ENCODE results near the gene ADGRG7. TPM values are rescaled to one million over a fixed set of nuclear protein-coding genes. Genes with fewer than 3 reads are reported as not detected.

ADGRG7 gene
- total and polyA plus RNA-seq, 9 donors = not detected

DNA sequence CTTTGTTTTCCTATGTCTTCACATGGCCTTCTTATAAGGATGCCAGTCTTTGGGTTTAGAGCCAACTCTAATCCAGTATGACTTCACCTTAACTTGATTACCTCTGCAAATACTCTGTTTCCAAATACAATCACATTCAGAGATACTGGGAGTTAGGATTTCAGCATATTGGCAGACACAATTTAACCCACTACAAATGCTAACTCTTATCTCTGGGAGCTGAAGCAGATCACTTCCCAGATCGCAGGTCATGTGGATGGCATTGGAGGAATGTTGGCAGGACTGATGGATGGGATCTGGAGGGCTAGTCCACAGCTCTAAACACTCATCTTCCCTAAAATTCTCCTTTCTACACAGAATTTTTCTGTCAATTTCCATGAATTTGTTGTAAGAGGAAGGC is 46.2 kb upstream of the ADGRG7 start:
- intact Hi-C loops (cut with DNase I) = no loop called here
- Histone ChIP-seq H3K4me1 (ENCODE audit: insufficient read depth) (no peaks in the 10 kb centered on the region), H3K27ac (no peak overlapping the region), H3K4me3 (no peak overlapping the region), H3K27me3 (no peaks in the 10 kb centered on the region), H3K9me3 (no peaks in the 10 kb centered on the region), H3K36me3 (no peaks in the 10 kb centered on the region)
- WGBS, 3 donors = 55 to 86% (median 56%) methylated on average over 1 of the region's 1 CpG
- TF ChIP-seq POLR2A (IDR thresholded peaks at IDR 0.05) (no peak), EP300 (IDR thresholded peaks at IDR 0.05) (no peak)
- TF ChIP-seq, protein P1, sequence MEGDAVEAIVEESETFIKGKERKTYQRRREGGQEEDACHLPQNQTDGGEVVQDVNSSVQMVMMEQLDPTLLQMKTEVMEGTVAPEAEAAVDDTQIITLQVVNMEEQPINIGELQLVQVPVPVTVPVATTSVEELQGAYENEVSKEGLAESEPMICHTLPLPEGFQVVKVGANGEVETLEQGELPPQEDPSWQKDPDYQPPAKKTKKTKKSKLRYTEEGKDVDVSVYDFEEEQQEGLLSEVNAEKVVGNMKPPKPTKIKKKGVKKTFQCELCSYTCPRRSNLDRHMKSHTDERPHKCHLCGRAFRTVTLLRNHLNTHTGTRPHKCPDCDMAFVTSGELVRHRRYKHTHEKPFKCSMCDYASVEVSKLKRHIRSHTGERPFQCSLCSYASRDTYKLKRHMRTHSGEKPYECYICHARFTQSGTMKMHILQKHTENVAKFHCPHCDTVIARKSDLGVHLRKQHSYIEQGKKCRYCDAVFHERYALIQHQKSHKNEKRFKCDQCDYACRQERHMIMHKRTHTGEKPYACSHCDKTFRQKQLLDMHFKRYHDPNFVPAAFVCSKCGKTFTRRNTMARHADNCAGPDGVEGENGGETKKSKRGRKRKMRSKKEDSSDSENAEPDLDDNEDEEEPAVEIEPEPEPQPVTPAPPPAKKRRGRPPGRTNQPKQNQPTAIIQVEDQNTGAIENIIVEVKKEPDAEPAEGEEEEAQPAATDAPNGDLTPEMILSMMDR (IDR thresholded peaks at IDR 0.05) = no peak
- no peak for DNase-seq

DNA sequence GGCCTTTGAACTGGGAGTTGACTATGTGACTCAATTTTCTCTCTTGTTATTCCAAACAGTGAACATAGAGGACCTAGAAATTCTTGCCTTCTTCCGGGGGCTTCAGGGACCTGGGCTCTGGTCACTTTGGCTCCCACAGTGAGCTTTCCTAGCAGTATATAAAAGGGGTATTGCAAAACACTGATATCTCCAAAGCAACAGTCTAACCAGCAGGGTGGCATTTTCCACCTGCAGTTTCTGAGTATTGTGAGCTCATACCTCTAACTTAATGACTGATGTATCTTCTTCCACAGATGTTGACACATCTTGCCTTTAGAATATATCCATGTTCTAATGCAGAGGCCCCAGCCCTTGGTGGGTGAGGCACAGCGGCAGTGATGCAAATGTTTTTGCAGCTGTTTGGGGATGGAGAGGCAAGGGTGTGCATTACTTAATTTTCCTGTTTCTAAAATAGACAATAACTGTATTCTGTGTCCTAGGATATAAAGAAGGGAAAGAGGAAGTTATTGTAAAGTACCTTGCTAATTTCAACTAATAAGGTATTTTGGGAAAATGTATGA is 45.7 kb upstream of the ADGRG7 start:
- TF ChIP-seq, protein P1 (IDR thresholded peaks at IDR 0.05) = no peak
- TF ChIP-seq POLR2A (IDR thresholded peaks at IDR 0.05) = no peak
- TF ChIP-seq EP300 (IDR thresholded peaks at IDR 0.05) = no peak
- Histone ChIP-seq H3K4me3 (no peak overlapping the region), H3K27me3 (no peaks in the 10 kb centered on the region), H3K27ac (no peak overlapping the region), H3K36me3 (no peaks in the 10 kb centered on the region), H3K4me1 (ENCODE audit: insufficient read depth) (no peaks in the 10 kb centered on the region), H3K9me3 (no peaks in the 10 kb centered on the region)
- intact Hi-C loops (cut with DNase I) = no loop called here
- 88 to 100% (median 91%) methylated on average over 2 of the region's 2 CpGs for WGBS, 3 donors
- DNase-seq = no peak

DNA sequence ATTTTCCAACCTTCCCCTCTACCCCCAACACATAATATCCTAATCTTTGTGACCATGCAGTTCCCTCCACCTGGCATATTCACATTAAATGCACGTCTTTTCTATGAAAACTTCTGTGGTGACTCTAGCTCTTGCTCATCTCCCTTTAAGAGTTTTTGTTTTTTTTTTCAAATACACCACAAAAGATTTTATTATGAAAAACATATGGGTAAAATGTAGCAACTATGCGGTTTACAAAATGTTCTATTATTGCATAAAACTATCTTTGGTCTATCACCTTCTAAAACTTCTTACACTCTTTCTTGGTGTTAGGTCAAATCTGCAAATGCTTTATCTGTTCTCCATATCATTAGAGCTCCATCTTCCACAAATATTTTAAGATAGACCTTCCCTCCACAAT is 38.6 kb upstream of the ADGRG7 start:
- Histone ChIP-seq H3K27ac (no peak overlapping the region), H3K27me3 (no peaks in the 10 kb centered on the region), H3K4me1 (ENCODE audit: insufficient read depth) (no peaks in the 10 kb centered on the region), H3K36me3 (no peaks in the 10 kb centered on the region), H3K9me3 (no peaks in the 10 kb centered on the region), H3K4me3 (no peak overlapping the region)
- WGBS, 3 donors = 47 to 72% (median 59%) methylated on average over 2 of the region's 2 CpGs
- TF ChIP-seq EP300 (IDR thresholded peaks at IDR 0.05) (no peak), POLR2A (IDR thresholded peaks at IDR 0.05) (no peak)
- TF ChIP-seq, protein P1 (IDR thresholded peaks at IDR 0.05) = no peak
- intact Hi-C loops (cut with DNase I) = no loop called here
- no peak for DNase-seq

DNA sequence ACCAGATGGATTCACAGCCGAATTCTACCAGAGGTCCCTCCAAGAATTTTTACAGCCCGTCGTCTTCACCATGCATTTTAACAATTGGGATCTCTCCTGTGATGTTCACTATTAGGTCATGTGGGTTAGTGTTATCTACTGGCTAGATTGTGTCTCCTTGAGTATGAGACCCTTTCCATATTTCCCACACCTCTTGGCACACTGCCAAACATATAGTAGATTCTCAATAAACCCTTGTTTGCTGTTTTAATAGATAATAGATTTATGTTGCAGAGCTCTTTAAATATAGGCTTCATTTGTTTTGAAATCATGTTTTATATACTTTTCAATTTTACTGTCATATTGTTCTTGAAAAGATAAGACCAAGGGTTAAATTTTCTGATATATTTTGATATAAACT is 34.9 kb upstream of the ADGRG7 start:
- intact Hi-C loops (cut with DNase I) = no loop called here
- TF ChIP-seq, protein P1 (IDR thresholded peaks at IDR 0.05) = no peak
- TF ChIP-seq POLR2A (IDR thresholded peaks at IDR 0.05) = no peak
- TF ChIP-seq EP300 (IDR thresholded peaks at IDR 0.05) = no peak
- H3K27me3 ChIP-seq = no peaks in the 10 kb centered on the region
- H3K36me3 ChIP-seq = no peaks in the 10 kb centered on the region
- no peaks in the 10 kb centered on the region for H3K4me1 ChIP-seq (ENCODE audit: insufficient read depth)
- H3K4me3 ChIP-seq = no peak overlapping the region
- H3K9me3 ChIP-seq = no peaks in the 10 kb centered on the region
- no peak overlapping the region for H3K27ac ChIP-seq
- no peak for DNase-seq
- 98% methylated on average over 3 of the region's 3 CpGs for WGBS, 3 donors
